H9 (cell line): ENCODE results near the gene DENND10. TPM values are rescaled to one million over a fixed set of nuclear protein-coding genes. Genes with fewer than 3 reads are reported as not detected.
A peak's percentile ranks its signal among the peaks of the same experiment; 100 is the strongest.

Experiments used
- DNase-seq: peaks from one replicate; pipeline ENCODE4 v3.0.0-alpha.2; 2017
- H2AFZ ChIP-seq: one replicate; pipeline ENCODE4 v1.6.1; 2013; ENCODE audit warnings: mild to moderate bottlenecking, low read length, control low read depth, moderate library complexity
- H2AK5ac ChIP-seq: 2 replicates; pipeline ENCODE4 v1.6.1; 2013; ENCODE audit warnings: low read length, control low read depth, mixed read lengths; ENCODE audit not compliant: insufficient read length
- H2BK120ac ChIP-seq: one replicate; pipeline ENCODE4 v1.6.1; 2013; ENCODE audit warnings: low read depth, mild to moderate bottlenecking, low read length, control low read depth, inconsistent platforms; ENCODE audit not compliant: poor library complexity, severe bottlenecking
- H2BK12ac ChIP-seq: 2 replicates; pipeline ENCODE4 v1.6.1; 2013; ENCODE audit warnings: low read length, control low read depth, mixed read lengths, low read depth; ENCODE audit not compliant: insufficient read length
- H2BK15ac ChIP-seq: 2 replicates; pipeline ENCODE4 v1.6.1; 2013; ENCODE audit warnings: low read depth, low read length, control low read depth
- H2BK20ac ChIP-seq: one replicate; pipeline ENCODE4 v1.6.1; 2013; ENCODE audit warnings: low read depth, mild to moderate bottlenecking, low read length, control low read depth, inconsistent platforms; ENCODE audit not compliant: poor library complexity, severe bottlenecking
- H2BK5ac ChIP-seq: 2 replicates; pipeline ENCODE4 v1.6.1; 2013; ENCODE audit warnings: low read length, control low read depth, mixed read lengths; ENCODE audit not compliant: insufficient read length
- H3K14ac ChIP-seq: 2 replicates; pipeline ENCODE4 v1.6.1; 2013; ENCODE audit warnings: low read length, control low read depth; ENCODE audit not compliant: insufficient read depth
- H3K18ac ChIP-seq: 2 replicates; pipeline ENCODE4 v1.6.1; 2013; ENCODE audit warnings: low read depth, mild to moderate bottlenecking, mixed read lengths, low read length, control low read depth; ENCODE audit not compliant: insufficient read length
- H3K23ac ChIP-seq: 2 replicates; pipeline ENCODE4 v1.6.1; 2013; ENCODE audit warnings: low read length, control low read depth, mixed read lengths, low read depth; ENCODE audit not compliant: insufficient read length
- H3K23me2 ChIP-seq: 2 replicates; pipeline ENCODE4 v1.6.1; 2013; ENCODE audit warnings: low read depth, mild to moderate bottlenecking, mixed read lengths, low read length, control low read depth; ENCODE audit not compliant: insufficient read length, poor library complexity, severe bottlenecking
- H3K27ac ChIP-seq: 2 replicates; pipeline ENCODE4 v1.5.1; 2013; ENCODE audit warnings: low read length, control low read depth, mixed read lengths, low read depth; ENCODE audit not compliant: insufficient read length
- H3K27me3 ChIP-seq: 2 replicates; pipeline ENCODE4 v1.6.1; 2013; ENCODE audit warnings: low read length, control low read depth, inconsistent platforms; ENCODE audit not compliant: insufficient read depth
- H3K4ac ChIP-seq: 2 replicates; pipeline ENCODE4 v1.6.1; 2013; ENCODE audit warnings: low read depth, mild to moderate bottlenecking, control low read depth, inconsistent platforms, low read length, moderate library complexity
- H3K4me1 ChIP-seq: 2 replicates; pipeline ENCODE4 v1.6.1; 2013; ENCODE audit warnings: low read length, control low read depth, inconsistent platforms; ENCODE audit not compliant: insufficient read depth
- H3K4me2 ChIP-seq: 2 replicates; pipeline ENCODE4 v1.6.1; 2013; ENCODE audit warnings: low read length, control low read depth, mixed read lengths; ENCODE audit not compliant: insufficient read length, insufficient read depth
- H3K56ac ChIP-seq: 2 replicates; pipeline ENCODE4 v1.6.1; 2013; ENCODE audit warnings: low read depth, mild to moderate bottlenecking, mixed read lengths, low read length, control low read depth; ENCODE audit not compliant: insufficient read length
- H3K79me1 ChIP-seq: 2 replicates; pipeline ENCODE4 v1.6.1; 2013; ENCODE audit warnings: low read depth, mild to moderate bottlenecking, moderate library complexity, low read length, control low read depth, inconsistent platforms; ENCODE audit not compliant: insufficient read depth, poor library complexity, severe bottlenecking
- H3K79me2 ChIP-seq: 2 replicates; pipeline ENCODE4 v1.6.1; 2013; ENCODE audit warnings: low read length, control low read depth, inconsistent platforms; ENCODE audit not compliant: insufficient read depth
- H3K9ac ChIP-seq: 2 replicates; pipeline ENCODE4 v1.6.1; 2013; ENCODE audit warnings: low read length, control low read depth, mixed read lengths; ENCODE audit not compliant: insufficient read length; ENCODE audit errors: extremely low read depth
- H3K9me3 ChIP-seq: one replicate; pipeline ENCODE4 v1.6.1; 2013; ENCODE audit warnings: low read depth, low read length, inconsistent platforms; ENCODE audit not compliant: control insufficient read depth
- H3T11ph ChIP-seq: one replicate; pipeline ENCODE4 v1.6.1; 2013; ENCODE audit warnings: mild to moderate bottlenecking, low read length, control low read depth, inconsistent platforms
- H4K20me1 ChIP-seq: one replicate; pipeline ENCODE4 v1.6.1; 2013; ENCODE audit not compliant: control insufficient read depth, insufficient read length, insufficient read depth
- H4K5ac ChIP-seq: 2 replicates; pipeline ENCODE4 v1.6.1; 2013; ENCODE audit warnings: low read depth, mild to moderate bottlenecking, mixed read lengths, low read length, control low read depth; ENCODE audit not compliant: insufficient read length
- H4K8ac ChIP-seq: replicated peaks from 2 replicates; pipeline ENCODE4 v1.6.1; 2013; ENCODE audit warnings: low read length, control low read depth, mixed read lengths, low read depth; ENCODE audit not compliant: insufficient read length
- H4K91ac ChIP-seq: 2 replicates; pipeline ENCODE4 v1.6.1; 2013; ENCODE audit warnings: low read depth, mild to moderate bottlenecking, moderate library complexity, mixed read lengths, low read length, control low read depth; ENCODE audit not compliant: insufficient read length
- H3K27ac Mint-ChIP-seq, 3 experiments: 2 replicates in 2 of 3; 3 replicates in 1 of 3; pipeline ENCODE4 v1.8.0; 2020 to 2021; ENCODE audit warnings: mixed read lengths in 3 of 3, mild to moderate bottlenecking in 1 of 3, moderate library complexity in 1 of 3
- H3K27me3 Mint-ChIP-seq: 2 replicates; pipeline ENCODE4 v1.8.0; 2021; ENCODE audit warnings: low read depth, mild to moderate bottlenecking, moderate library complexity, mixed read lengths
- H3K36me3 Mint-ChIP-seq, 3 experiments: 2 replicates in 2 of 3; 3 replicates in 1 of 3; pipeline ENCODE4 v1.8.0; 2020 to 2021; ENCODE audit warnings: low read depth in 3 of 3, mixed read lengths in 3 of 3; ENCODE audit not compliant: insufficient read depth in 1 of 3
- H3K4me1 Mint-ChIP-seq, 2 experiments: 2 replicates each; pipeline ENCODE4 v1.8.0; 2020; ENCODE audit warnings: mixed read lengths in 2 of 2
- H3K4me3 Mint-ChIP-seq, 2 experiments: 2 replicates in 1 of 2; 3 replicates in 1 of 2; pipeline ENCODE4 v1.8.0; 2020 to 2021; ENCODE audit warnings: mild to moderate bottlenecking in 2 of 2, mixed read lengths in 2 of 2, moderate library complexity in 1 of 2
- H3K9me3 Mint-ChIP-seq, 2 experiments: 2 replicates in 1 of 2; 3 replicates in 1 of 2; pipeline ENCODE4 v1.8.0; 2020; ENCODE audit warnings: mild to moderate bottlenecking in 2 of 2, mixed read lengths in 2 of 2, moderate library complexity in 1 of 2
- WGBS: extraction: QIAGEN DNeasy Blood & Tissue Kit; methylation state at CpG from one replicate; pipeline ENCODE4 v1.1.7; 2013; ENCODE audit warnings: missing lambda C conversion rate, low lambda C conversion rate, mixed read lengths; ENCODE audit not compliant: insufficient read length; ENCODE audit errors: extremely low coverage; 5-methylcytosine and 5-hydroxymethylcytosine counted together
- total RNA-seq: library from RNA; stranded (reverse); gene quantifications from 2 replicates; pipeline ENCODE4 v1.2.1, GENCODE V29; 2021
- TF ChIP-seq, protein P1 (sequence below): fragments of 200-600 bp; sonication (generic); conservative IDR thresholded peaks from 3 replicates; pipeline ENCODE4 v1.8.0; 2021; ENCODE audit warnings: antibody characterized with exemption, mild to moderate bottlenecking

Gene DENND10
- total RNA-seq, 1 experiment from 2014 or later, result 63.2 TPM

DNA sequence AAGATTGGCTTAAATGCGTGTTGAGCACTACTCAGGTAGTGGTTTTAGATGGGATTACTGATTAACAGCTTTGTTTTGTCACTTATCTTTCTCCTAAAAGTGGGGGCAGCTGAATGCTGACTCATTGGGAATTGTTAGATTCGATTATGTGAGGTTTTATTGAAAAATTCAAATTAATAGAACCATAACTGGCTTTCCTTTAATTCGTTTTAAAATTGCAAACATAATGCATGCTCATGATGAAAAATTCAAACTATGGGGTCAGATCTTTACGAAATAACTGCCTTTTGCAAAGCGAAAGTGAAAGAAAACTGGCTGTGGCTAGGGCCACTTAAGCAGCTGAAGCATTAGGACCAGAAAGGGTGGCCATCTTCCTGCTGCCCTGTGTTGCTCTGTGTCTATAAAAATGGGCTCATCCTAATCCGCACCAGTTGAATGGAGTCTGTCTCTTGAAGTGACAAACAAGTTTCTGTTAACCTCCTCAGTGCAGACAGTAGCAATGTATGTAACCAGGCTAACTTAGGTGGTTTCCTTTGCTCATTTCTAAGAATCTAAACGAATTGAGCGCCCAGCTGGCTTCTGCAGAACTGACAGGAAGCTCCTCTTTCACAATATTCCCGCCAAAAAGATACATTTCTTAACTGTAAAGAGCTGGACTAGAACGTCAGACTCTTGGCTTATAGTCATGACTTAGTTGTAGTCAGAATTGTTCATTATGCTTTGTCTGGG, 27.8 kb downstream of the DENND10 start:
- Histone ChIP-seq H3K9ac (no peak overlapping the region), H2BK20ac (no peak overlapping the region), H3K27ac (no peak overlapping the region), H3K27me3 (no peaks in the 10 kb centered on the region), H4K91ac (no peak overlapping the region), H3K23me2 (no peaks in the 10 kb centered on the region), H4K20me1 (no peaks in the 10 kb centered on the region), H3K14ac (no peak overlapping the region), H4K5ac (no peak overlapping the region), H3K79me1 (no peaks in the 10 kb centered on the region), H2BK15ac (no peak overlapping the region), H2BK5ac (no peak overlapping the region), H4K8ac (no peak overlapping the region), H2AFZ (no peak overlapping the region), H3K4me1 (no peaks in the 10 kb centered on the region), H2BK12ac (no peak overlapping the region), H3K4ac (no peak overlapping the region), H2AK5ac (no peak overlapping the region), H3K4me2 (no peak overlapping the region), H3K9me3 (no peaks in the 10 kb centered on the region), H3K23ac (no peak overlapping the region), H3T11ph (no peak overlapping the region), H2BK120ac (no peak overlapping the region), H3K18ac (no peak overlapping the region), H3K79me2 (no peaks in the 10 kb centered on the region), H3K56ac (no peak overlapping the region)
- Mint-ChIP-seq H3K4me1 (no peaks in the 10 kb centered on the region), H3K36me3 (peaks cover 33 to 70% (median 60%) of the 10 kb centered on the region in 3 experiments), H3K9me3 (no peaks in the 10 kb centered on the region), H3K27ac (peak overlapping the region in 1 of 3 experiments; percentile 66; a peak in 2 of 7 replicates), H3K4me3 (no peak overlapping the region), H3K27me3 (no peaks in the 10 kb centered on the region)
- TF ChIP-seq, protein P1, sequence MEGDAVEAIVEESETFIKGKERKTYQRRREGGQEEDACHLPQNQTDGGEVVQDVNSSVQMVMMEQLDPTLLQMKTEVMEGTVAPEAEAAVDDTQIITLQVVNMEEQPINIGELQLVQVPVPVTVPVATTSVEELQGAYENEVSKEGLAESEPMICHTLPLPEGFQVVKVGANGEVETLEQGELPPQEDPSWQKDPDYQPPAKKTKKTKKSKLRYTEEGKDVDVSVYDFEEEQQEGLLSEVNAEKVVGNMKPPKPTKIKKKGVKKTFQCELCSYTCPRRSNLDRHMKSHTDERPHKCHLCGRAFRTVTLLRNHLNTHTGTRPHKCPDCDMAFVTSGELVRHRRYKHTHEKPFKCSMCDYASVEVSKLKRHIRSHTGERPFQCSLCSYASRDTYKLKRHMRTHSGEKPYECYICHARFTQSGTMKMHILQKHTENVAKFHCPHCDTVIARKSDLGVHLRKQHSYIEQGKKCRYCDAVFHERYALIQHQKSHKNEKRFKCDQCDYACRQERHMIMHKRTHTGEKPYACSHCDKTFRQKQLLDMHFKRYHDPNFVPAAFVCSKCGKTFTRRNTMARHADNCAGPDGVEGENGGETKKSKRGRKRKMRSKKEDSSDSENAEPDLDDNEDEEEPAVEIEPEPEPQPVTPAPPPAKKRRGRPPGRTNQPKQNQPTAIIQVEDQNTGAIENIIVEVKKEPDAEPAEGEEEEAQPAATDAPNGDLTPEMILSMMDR, result no peak
- no CpG with 5 or more reads among the region's 10 CpGs for WGBS
- no peak for DNase-seq
